GM12873 (cell line): Measurements from ENCODE around the gene ZMYM2.

Experiments
- TF ChIP-seq, protein P1 (sequence below): IDR thresholded peaks from 2 replicates; pipeline ENCODE4 v1.5.1; 2012; ENCODE audit warnings: low read depth, mild to moderate bottlenecking, moderate library complexity, low read length, control low read depth; ENCODE audit not compliant: insufficient read depth; ENCODE audit errors: missing control alignments

The ZMYM2 gene

DNA sequence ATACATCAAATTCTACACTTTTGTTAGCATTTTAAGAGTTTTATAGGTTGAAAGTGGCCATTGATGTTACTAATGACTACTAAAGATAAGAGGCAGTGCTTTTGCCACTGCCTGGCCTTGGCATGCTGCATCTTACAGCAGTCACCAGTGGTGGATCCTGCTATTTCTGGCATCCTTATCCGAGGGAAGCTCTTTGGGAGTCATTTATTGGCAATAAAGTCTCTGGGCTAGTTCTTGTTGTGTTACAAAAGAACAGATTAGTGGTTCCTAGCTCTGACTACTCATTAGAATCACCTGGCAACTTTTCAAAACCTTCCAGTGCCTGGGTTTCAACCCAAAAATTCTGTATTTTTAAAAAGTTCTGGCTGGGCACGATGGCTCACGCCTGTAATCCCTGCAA lies 94.5 kb downstream of the ZMYM2 start:
- TF ChIP-seq, protein P1, sequence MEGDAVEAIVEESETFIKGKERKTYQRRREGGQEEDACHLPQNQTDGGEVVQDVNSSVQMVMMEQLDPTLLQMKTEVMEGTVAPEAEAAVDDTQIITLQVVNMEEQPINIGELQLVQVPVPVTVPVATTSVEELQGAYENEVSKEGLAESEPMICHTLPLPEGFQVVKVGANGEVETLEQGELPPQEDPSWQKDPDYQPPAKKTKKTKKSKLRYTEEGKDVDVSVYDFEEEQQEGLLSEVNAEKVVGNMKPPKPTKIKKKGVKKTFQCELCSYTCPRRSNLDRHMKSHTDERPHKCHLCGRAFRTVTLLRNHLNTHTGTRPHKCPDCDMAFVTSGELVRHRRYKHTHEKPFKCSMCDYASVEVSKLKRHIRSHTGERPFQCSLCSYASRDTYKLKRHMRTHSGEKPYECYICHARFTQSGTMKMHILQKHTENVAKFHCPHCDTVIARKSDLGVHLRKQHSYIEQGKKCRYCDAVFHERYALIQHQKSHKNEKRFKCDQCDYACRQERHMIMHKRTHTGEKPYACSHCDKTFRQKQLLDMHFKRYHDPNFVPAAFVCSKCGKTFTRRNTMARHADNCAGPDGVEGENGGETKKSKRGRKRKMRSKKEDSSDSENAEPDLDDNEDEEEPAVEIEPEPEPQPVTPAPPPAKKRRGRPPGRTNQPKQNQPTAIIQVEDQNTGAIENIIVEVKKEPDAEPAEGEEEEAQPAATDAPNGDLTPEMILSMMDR = no peak

DNA sequence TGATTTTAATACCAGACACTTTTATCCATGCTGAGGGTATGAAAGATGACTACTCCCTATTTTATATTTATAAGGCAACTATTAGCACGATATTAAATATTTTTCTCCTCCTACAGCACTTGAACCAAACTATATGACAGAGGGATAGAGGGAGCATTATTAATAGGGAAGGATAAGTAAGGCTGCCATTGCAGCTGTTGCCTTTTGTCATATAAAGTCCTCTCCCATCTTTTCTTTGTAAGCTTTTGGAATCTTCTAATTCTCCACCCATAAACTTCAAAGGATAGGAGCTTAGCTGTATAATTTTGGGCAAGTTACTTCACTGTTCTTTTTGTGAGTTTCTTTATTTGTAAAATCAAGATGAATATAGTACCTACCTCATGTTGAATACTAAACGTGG lies 95.4 kb downstream of the ZMYM2 start:
- TF ChIP-seq, protein P1 = no peak

DNA sequence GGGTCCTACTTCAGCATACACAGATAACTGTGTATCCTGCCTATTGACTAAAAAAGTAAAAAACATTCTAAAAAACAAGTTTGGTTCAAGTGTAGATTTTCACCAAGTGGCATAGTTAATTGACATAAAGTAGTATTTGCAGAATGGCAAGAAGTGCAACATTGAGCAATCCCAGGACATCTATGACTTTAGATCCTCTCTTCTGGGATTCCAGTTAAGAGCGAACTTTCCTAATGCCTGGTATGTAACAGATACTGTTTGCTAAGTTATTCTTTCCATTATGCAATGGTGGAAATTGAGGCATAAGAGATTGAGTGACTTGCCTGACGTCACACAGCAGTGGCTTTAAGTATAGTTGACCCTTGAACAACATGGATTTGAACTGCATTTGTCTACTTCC lies 96.1 kb downstream of the ZMYM2 start:
- TF ChIP-seq, protein P1 = no peak

DNA sequence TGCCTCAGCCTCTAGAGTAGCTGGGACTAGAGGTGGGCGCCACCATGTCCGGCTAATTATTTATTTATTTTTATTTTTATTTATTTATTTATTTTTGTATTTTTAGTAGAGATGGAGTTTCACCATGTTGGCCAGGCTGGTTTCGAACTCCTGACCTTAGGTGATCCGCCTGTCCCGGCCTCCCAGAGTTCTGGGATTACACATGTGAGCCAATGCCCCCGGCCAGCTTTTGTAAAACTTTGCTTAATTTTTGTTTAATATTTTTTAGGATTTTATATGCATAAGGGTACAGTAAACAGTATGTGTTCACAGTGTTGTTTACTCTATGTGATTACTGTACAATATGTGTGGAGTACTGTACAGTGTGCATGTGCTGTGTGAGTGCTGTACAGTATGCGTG lies 98.7 kb downstream of the ZMYM2 start:
- TF ChIP-seq, protein P1 = no peak

DNA sequence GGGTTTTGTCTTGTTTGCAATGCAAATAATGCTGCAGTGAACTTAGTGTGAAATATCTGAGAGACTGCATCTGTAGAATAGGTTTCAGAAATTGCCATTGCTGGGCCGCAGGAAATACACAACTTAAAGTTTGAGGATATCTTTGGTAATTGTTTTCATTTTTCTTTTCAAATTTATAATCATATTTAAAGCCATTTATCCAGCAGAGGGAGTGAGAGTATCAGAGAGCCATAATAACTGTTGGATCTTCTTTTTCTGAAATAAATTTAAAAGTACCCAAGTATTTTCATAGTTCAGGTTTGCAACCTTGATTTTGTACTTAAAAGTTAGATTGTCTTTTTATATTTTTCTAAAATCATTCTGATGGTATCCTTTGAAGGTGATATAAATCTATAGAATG lies 99.4 kb downstream of the ZMYM2 start:
- TF ChIP-seq, protein P1 = no peak

DNA sequence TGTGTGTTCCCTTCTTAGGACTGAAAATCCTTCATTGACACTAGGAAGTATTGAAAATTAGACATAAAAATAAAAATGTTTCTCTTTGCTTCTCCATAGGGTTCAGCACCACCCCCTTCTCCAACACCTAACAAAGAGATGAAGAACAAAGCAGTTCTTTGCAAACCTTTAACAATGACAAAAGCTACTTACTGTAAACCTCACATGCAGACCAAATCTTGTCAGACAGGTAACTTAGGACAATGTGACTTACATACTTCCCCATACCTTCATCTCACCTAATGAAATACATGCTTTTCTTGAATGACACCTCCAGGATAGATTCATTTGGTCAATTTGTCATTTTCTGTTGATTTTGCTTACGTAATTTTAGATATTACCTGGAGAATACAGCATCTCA lies 99.9 kb downstream of the ZMYM2 start:
- TF ChIP-seq, protein P1 = no peak

DNA sequence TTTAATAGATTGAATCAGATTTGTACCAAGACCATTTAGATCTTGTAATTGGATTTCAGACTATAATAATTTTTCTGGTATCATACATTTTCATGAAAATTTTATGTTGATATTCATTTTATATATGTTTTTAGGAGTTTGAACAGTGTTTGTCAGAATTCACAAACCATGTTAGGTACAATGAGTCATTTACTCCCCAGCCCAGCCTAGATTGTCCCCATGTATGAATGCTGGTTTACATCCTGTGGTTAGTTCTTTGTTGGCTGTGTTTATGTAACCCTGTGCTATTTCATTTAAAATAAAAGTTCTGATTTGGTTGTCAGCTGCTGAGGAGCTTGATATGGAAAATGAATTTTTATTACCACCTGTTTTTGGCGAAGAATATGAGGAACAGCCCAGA lies 105.6 kb downstream of the ZMYM2 start:
- TF ChIP-seq, protein P1 = no peak
